H9 (cell line): Measurements from ENCODE around the gene GSE1. TPM values are rescaled to one million over a fixed set of nuclear protein-coding genes. Genes with fewer than 3 reads are reported as not detected.

Experiments
- DNase-seq: peaks from one replicate; pipeline ENCODE4 v3.0.0-alpha.2; 2017
- H2AFZ ChIP-seq: one replicate; pipeline ENCODE4 v1.6.1; 2013; ENCODE audit warnings: mild to moderate bottlenecking, low read length, control low read depth, moderate library complexity
- H2AK5ac ChIP-seq: 2 replicates; pipeline ENCODE4 v1.6.1; 2013; ENCODE audit warnings: low read length, control low read depth, mixed read lengths; ENCODE audit not compliant: insufficient read length
- H2BK120ac ChIP-seq: one replicate; pipeline ENCODE4 v1.6.1; 2013; ENCODE audit warnings: low read depth, mild to moderate bottlenecking, low read length, control low read depth, inconsistent platforms; ENCODE audit not compliant: poor library complexity, severe bottlenecking
- H2BK12ac ChIP-seq: 2 replicates; pipeline ENCODE4 v1.6.1; 2013; ENCODE audit warnings: low read length, control low read depth, mixed read lengths, low read depth; ENCODE audit not compliant: insufficient read length
- H2BK15ac ChIP-seq: 2 replicates; pipeline ENCODE4 v1.6.1; 2013; ENCODE audit warnings: low read depth, low read length, control low read depth
- H2BK20ac ChIP-seq: one replicate; pipeline ENCODE4 v1.6.1; 2013; ENCODE audit warnings: low read depth, mild to moderate bottlenecking, low read length, control low read depth, inconsistent platforms; ENCODE audit not compliant: poor library complexity, severe bottlenecking
- H2BK5ac ChIP-seq: 2 replicates; pipeline ENCODE4 v1.6.1; 2013; ENCODE audit warnings: low read length, control low read depth, mixed read lengths; ENCODE audit not compliant: insufficient read length
- H3K14ac ChIP-seq: 2 replicates; pipeline ENCODE4 v1.6.1; 2013; ENCODE audit warnings: low read length, control low read depth; ENCODE audit not compliant: insufficient read depth
- H3K18ac ChIP-seq: 2 replicates; pipeline ENCODE4 v1.6.1; 2013; ENCODE audit warnings: low read depth, mild to moderate bottlenecking, mixed read lengths, low read length, control low read depth; ENCODE audit not compliant: insufficient read length
- H3K23ac ChIP-seq: 2 replicates; pipeline ENCODE4 v1.6.1; 2013; ENCODE audit warnings: low read length, control low read depth, mixed read lengths, low read depth; ENCODE audit not compliant: insufficient read length
- H3K23me2 ChIP-seq: 2 replicates; pipeline ENCODE4 v1.6.1; 2013; ENCODE audit warnings: low read depth, mild to moderate bottlenecking, mixed read lengths, low read length, control low read depth; ENCODE audit not compliant: insufficient read length, poor library complexity, severe bottlenecking
- H3K27ac ChIP-seq: 2 replicates; pipeline ENCODE4 v1.5.1; 2013; ENCODE audit warnings: low read length, control low read depth, mixed read lengths, low read depth; ENCODE audit not compliant: insufficient read length
- H3K27me3 ChIP-seq: 2 replicates; pipeline ENCODE4 v1.6.1; 2013; ENCODE audit warnings: low read length, control low read depth, inconsistent platforms; ENCODE audit not compliant: insufficient read depth
- H3K4ac ChIP-seq: 2 replicates; pipeline ENCODE4 v1.6.1; 2013; ENCODE audit warnings: low read depth, mild to moderate bottlenecking, control low read depth, inconsistent platforms, low read length, moderate library complexity
- H3K4me1 ChIP-seq: 2 replicates; pipeline ENCODE4 v1.6.1; 2013; ENCODE audit warnings: low read length, control low read depth, inconsistent platforms; ENCODE audit not compliant: insufficient read depth
- H3K4me2 ChIP-seq: 2 replicates; pipeline ENCODE4 v1.6.1; 2013; ENCODE audit warnings: low read length, control low read depth, mixed read lengths; ENCODE audit not compliant: insufficient read length, insufficient read depth
- H3K56ac ChIP-seq: 2 replicates; pipeline ENCODE4 v1.6.1; 2013; ENCODE audit warnings: low read depth, mild to moderate bottlenecking, mixed read lengths, low read length, control low read depth; ENCODE audit not compliant: insufficient read length
- H3K79me1 ChIP-seq: 2 replicates; pipeline ENCODE4 v1.6.1; 2013; ENCODE audit warnings: low read depth, mild to moderate bottlenecking, moderate library complexity, low read length, control low read depth, inconsistent platforms; ENCODE audit not compliant: insufficient read depth, poor library complexity, severe bottlenecking
- H3K79me2 ChIP-seq: 2 replicates; pipeline ENCODE4 v1.6.1; 2013; ENCODE audit warnings: low read length, control low read depth, inconsistent platforms; ENCODE audit not compliant: insufficient read depth
- H3K9ac ChIP-seq: 2 replicates; pipeline ENCODE4 v1.6.1; 2013; ENCODE audit warnings: low read length, control low read depth, mixed read lengths; ENCODE audit not compliant: insufficient read length; ENCODE audit errors: extremely low read depth
- H3K9me3 ChIP-seq: one replicate; pipeline ENCODE4 v1.6.1; 2013; ENCODE audit warnings: low read depth, low read length, inconsistent platforms; ENCODE audit not compliant: control insufficient read depth
- H3T11ph ChIP-seq: one replicate; pipeline ENCODE4 v1.6.1; 2013; ENCODE audit warnings: mild to moderate bottlenecking, low read length, control low read depth, inconsistent platforms
- H4K20me1 ChIP-seq: one replicate; pipeline ENCODE4 v1.6.1; 2013; ENCODE audit not compliant: control insufficient read depth, insufficient read length, insufficient read depth
- H4K5ac ChIP-seq: 2 replicates; pipeline ENCODE4 v1.6.1; 2013; ENCODE audit warnings: low read depth, mild to moderate bottlenecking, mixed read lengths, low read length, control low read depth; ENCODE audit not compliant: insufficient read length
- H4K8ac ChIP-seq: replicated peaks from 2 replicates; pipeline ENCODE4 v1.6.1; 2013; ENCODE audit warnings: low read length, control low read depth, mixed read lengths, low read depth; ENCODE audit not compliant: insufficient read length
- H4K91ac ChIP-seq: 2 replicates; pipeline ENCODE4 v1.6.1; 2013; ENCODE audit warnings: low read depth, mild to moderate bottlenecking, moderate library complexity, mixed read lengths, low read length, control low read depth; ENCODE audit not compliant: insufficient read length
- H3K27ac Mint-ChIP-seq, 3 experiments: 2 replicates in 2 of 3; 3 replicates in 1 of 3; pipeline ENCODE4 v1.8.0; 2020 to 2021; ENCODE audit warnings: mixed read lengths in 3 of 3, mild to moderate bottlenecking in 1 of 3, moderate library complexity in 1 of 3
- H3K27me3 Mint-ChIP-seq: 2 replicates; pipeline ENCODE4 v1.8.0; 2021; ENCODE audit warnings: low read depth, mild to moderate bottlenecking, moderate library complexity, mixed read lengths
- H3K36me3 Mint-ChIP-seq, 3 experiments: 2 replicates in 2 of 3; 3 replicates in 1 of 3; pipeline ENCODE4 v1.8.0; 2020 to 2021; ENCODE audit warnings: low read depth in 3 of 3, mixed read lengths in 3 of 3; ENCODE audit not compliant: insufficient read depth in 1 of 3
- H3K4me1 Mint-ChIP-seq, 2 experiments: 2 replicates each; pipeline ENCODE4 v1.8.0; 2020; ENCODE audit warnings: mixed read lengths in 2 of 2
- H3K4me3 Mint-ChIP-seq, 2 experiments: 2 replicates in 1 of 2; 3 replicates in 1 of 2; pipeline ENCODE4 v1.8.0; 2020 to 2021; ENCODE audit warnings: mild to moderate bottlenecking in 2 of 2, mixed read lengths in 2 of 2, moderate library complexity in 1 of 2
- H3K9me3 Mint-ChIP-seq, 2 experiments: 2 replicates in 1 of 2; 3 replicates in 1 of 2; pipeline ENCODE4 v1.8.0; 2020; ENCODE audit warnings: mild to moderate bottlenecking in 2 of 2, mixed read lengths in 2 of 2, moderate library complexity in 1 of 2
- WGBS: extraction: QIAGEN DNeasy Blood & Tissue Kit; methylation state at CpG from one replicate; pipeline ENCODE4 v1.1.7; 2013; ENCODE audit warnings: missing lambda C conversion rate, low lambda C conversion rate, mixed read lengths; ENCODE audit not compliant: insufficient read length; ENCODE audit errors: extremely low coverage; 5-methylcytosine and 5-hydroxymethylcytosine counted together
- total RNA-seq: library from RNA; stranded (reverse); gene quantifications from 2 replicates; pipeline ENCODE4 v1.2.1, GENCODE V29; 2021
- TF ChIP-seq, protein P1 (sequence below): fragments of 200-600 bp; sonication (generic); conservative IDR thresholded peaks from 3 replicates; pipeline ENCODE4 v1.8.0; 2021; ENCODE audit warnings: antibody characterized with exemption, mild to moderate bottlenecking

Gene GSE1
- total RNA-seq, 1 experiment from 2014 or later: 125 TPM

DNA sequence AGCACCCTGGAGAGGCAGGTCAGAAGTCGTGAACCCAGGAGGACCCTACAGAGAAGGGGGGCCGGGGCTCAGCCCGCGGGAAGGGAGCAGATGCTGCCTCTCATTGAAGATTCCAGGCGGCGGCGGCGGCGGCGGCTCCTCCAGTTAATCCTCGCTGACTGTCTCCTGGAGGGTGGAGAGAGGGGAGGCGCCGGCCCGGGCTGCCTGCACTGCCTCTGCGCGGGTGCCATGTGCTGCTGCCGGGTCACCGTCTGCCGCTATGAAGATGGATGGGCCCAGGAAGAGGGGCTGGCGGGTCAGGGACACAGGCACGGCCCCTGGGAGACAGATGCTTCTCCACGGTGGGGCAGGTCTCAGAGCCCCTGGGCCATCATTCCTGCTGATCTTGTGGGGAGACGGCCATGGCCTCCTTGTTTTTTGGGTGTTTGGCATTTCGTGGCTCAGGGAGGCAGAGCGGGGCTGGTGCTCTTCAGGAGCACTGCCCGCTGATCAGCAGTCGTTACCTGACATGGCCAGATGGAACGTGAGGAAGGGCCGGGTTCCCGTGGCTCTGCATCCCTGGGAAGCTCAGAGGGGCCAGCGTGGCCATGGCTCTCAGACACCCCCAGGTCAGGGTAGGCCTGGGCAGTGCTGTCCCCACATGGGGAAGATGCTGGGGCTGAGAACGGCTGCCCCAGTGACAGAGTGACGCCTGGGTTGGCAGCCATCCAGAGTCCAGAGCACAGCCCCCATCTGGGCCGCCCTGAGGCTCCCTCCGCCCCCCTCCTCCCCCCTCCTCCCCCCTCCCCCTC lies 39.5 kb downstream of the GSE1 start:
- H3T11ph ChIP-seq: no peak overlapping the region
- no peak overlapping the region for H2AK5ac ChIP-seq
- no peak overlapping the region for H3K9ac ChIP-seq
- H4K8ac ChIP-seq: no peak overlapping the region
- no peak overlapping the region for H2BK12ac ChIP-seq
- no peak overlapping the region for H3K4me2 ChIP-seq
- no peak overlapping the region for H4K5ac ChIP-seq
- no CpG with 5 or more reads among the region's 35 CpGs for WGBS
- H4K20me1 ChIP-seq: no peaks in the 10 kb centered on the region
- no peak overlapping the region for H3K27ac ChIP-seq
- no peaks in the 10 kb centered on the region for H3K27me3 ChIP-seq
- H3K4me1 Mint-ChIP-seq: peaks cover 0 to 15% of the 10 kb centered on the region in 2 experiments; a peak in 3 of 4 replicates
- H3K56ac ChIP-seq: no peak overlapping the region
- H3K36me3 Mint-ChIP-seq: peaks cover 29 to 65% (median 63%) of the 10 kb centered on the region in 3 experiments
- no peak overlapping the region for H3K23ac ChIP-seq
- no peaks in the 10 kb centered on the region for H3K79me2 ChIP-seq
- no peak overlapping the region for H2BK20ac ChIP-seq
- no peak overlapping the region for H2BK15ac ChIP-seq
- no peak overlapping the region for H3K4me3 Mint-ChIP-seq
- no peak for DNase-seq
- H3K23me2 ChIP-seq: no peaks in the 10 kb centered on the region
- H3K9me3 ChIP-seq: no peaks in the 10 kb centered on the region
- no peaks in the 10 kb centered on the region; the same call in 1 of the 2 replicates for H3K27me3 Mint-ChIP-seq
- H3K9me3 Mint-ChIP-seq: peaks cover 0 to 3% of the 10 kb centered on the region in 2 experiments; a peak in 1 of 5 replicates
- H4K91ac ChIP-seq: no peak overlapping the region
- TF ChIP-seq, protein P1, sequence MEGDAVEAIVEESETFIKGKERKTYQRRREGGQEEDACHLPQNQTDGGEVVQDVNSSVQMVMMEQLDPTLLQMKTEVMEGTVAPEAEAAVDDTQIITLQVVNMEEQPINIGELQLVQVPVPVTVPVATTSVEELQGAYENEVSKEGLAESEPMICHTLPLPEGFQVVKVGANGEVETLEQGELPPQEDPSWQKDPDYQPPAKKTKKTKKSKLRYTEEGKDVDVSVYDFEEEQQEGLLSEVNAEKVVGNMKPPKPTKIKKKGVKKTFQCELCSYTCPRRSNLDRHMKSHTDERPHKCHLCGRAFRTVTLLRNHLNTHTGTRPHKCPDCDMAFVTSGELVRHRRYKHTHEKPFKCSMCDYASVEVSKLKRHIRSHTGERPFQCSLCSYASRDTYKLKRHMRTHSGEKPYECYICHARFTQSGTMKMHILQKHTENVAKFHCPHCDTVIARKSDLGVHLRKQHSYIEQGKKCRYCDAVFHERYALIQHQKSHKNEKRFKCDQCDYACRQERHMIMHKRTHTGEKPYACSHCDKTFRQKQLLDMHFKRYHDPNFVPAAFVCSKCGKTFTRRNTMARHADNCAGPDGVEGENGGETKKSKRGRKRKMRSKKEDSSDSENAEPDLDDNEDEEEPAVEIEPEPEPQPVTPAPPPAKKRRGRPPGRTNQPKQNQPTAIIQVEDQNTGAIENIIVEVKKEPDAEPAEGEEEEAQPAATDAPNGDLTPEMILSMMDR: no peak
- H2AFZ ChIP-seq: no peak overlapping the region
- H2BK120ac ChIP-seq: no peak overlapping the region
- peak overlapping the region in 1 of 3 experiments; percentile 76; a peak in 3 of 7 replicates for H3K27ac Mint-ChIP-seq
- H3K18ac ChIP-seq: no peak overlapping the region
- H3K14ac ChIP-seq: no peak overlapping the region
- no peak overlapping the region for H3K4ac ChIP-seq
- H2BK5ac ChIP-seq: no peak overlapping the region
- H3K79me1 ChIP-seq: peaks cover 8% of the 10 kb centered on the region
- H3K4me1 ChIP-seq: no peaks in the 10 kb centered on the region
